ENCODE data around the gene SP2. TPM values are rescaled to one million over a fixed set of nuclear protein-coding genes. Genes with fewer than 3 reads are reported as not detected.

SP2 gene
- total RNA-seq, 2 experiments from 2014 or later, result 5.8 to 22.1 TPM

DNA sequence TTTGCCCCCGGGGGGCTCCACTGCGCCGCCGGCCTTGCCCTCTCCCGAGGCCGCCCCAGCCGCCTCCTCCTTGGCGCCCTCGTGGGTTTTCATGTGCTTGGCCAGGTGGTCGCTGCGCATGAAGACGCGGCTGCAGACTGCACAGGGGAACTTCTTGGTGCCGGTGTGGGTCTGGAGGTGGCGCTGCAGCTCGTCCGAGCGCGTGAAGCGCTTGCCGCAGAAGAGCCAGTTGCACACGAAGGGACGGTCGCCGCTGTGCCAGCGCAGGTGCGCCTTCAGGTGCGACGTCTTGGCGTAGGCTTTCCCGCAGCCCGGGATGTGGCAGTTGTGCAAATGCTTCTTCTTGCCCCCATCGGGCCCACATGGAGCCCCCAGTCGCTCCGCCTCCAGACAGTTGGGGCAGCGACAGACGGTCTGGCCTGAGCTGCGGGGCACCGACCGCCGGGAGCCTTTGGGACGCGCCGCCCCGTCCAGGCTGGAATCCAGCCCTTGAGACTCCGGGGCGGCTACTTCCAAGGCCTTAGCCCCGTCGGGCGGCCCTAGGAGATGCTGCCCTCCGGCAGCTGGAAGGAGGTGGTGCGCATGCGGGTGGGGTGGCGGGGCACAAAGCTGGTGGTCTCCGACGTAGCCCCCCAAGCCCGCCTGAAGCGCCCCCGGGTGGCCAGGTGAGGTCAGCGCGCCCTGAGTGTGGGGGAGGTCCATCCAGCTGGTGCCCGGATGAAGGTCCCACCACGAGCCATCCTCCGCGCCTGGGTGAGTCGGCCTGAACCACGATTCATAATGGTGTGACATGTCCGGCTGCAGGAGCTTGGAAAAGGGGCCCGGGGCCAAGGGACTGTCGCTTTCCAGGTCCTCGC is 48.5 kb upstream of the SP2 start:
- H3K9me3 ChIP-seq (ENCODE audit: low read length), result no peaks in the 10 kb centered on the region
- no peaks in the 10 kb centered on the region for H3K36me3 ChIP-seq (ENCODE audit: insufficient read depth, low read length)
- no peak overlapping the region for H3K4me3 ChIP-seq (ENCODE audit: low read depth, low read length, poor library complexity, severe bottlenecking)
- H3K4me1 ChIP-seq (ENCODE audit: insufficient read depth, low read length, poor library complexity, severe bottlenecking), result peaks cover 19% of the 10 kb centered on the region
- no peaks in the 10 kb centered on the region for H3K79me2 ChIP-seq (ENCODE audit: insufficient read depth, low read depth, low read length)
- H3K4me2 ChIP-seq (ENCODE audit: low read length), result no peak overlapping the region
- no peaks in the 10 kb centered on the region for H4K20me1 ChIP-seq (ENCODE audit: insufficient read depth, low read length)
- TF ChIP-seq CTCF (conservative IDR thresholded peaks at IDR 0.05; ENCODE audit: low read length) (peak; percentile 68), EZH2phosphoT487 (IDR thresholded peaks at IDR 0.05; ENCODE audit: borderline replicate concordance, low read depth, low read length) (no peak)
- no peak for DNase-seq (ENCODE audit: low spot score)
- no peak overlapping the region for H3K27ac ChIP-seq (ENCODE audit: low read depth, low read length, poor library complexity, severe bottlenecking)
- ChIA-PET CTCF (ENCODE audit: unreplicated experiment) (no interaction called here), POLR2A (no interaction called here)
- intact Hi-C loops (cut with micrococcal nuclease; ENCODE audit: unreplicated experiment), result no loop called here
- no peaks in the 10 kb centered on the region for H3K9me2 ChIP-seq (ENCODE audit: insufficient read depth, low read length)
- no peak overlapping the region for H2AFZ ChIP-seq (ENCODE audit: low read length)
- BruUV-seq (replicated peaks), result no TSS peak

- Histone ChIP-seq H3K9me3 (ENCODE audit: low read length) (no peaks in the 10 kb centered on the region), H3K4me2 (ENCODE audit: low read length) (no peak overlapping the region), H3K4me1 (ENCODE audit: insufficient read depth, low read length, poor library complexity, severe bottlenecking) (peaks cover 14% of the 10 kb centered on the region), H3K9me2 (ENCODE audit: insufficient read depth, low read length) (no peaks in the 10 kb centered on the region), H3K4me3 (ENCODE audit: low read depth, low read length, poor library complexity, severe bottlenecking) (no peak overlapping the region), H4K20me1 (ENCODE audit: insufficient read depth, low read length) (no peaks in the 10 kb centered on the region), H3K79me2 (ENCODE audit: insufficient read depth, low read depth, low read length) (no peaks in the 10 kb centered on the region), H3K27ac (ENCODE audit: low read depth, low read length, poor library complexity, severe bottlenecking) (no peak overlapping the region), H2AFZ (ENCODE audit: low read length) (no peak overlapping the region), H3K36me3 (ENCODE audit: insufficient read depth, low read length) (no peaks in the 10 kb centered on the region)
- CTCF ChIA-PET (ENCODE audit: unreplicated experiment), result no interaction called here
- intact Hi-C loops (cut with micrococcal nuclease; ENCODE audit: unreplicated experiment), result no loop called here
- BruUV-seq (replicated peaks), result no TSS peak
- no peak for DNase-seq (ENCODE audit: low spot score)
- TF ChIP-seq EZH2phosphoT487 (IDR thresholded peaks at IDR 0.05; ENCODE audit: borderline replicate concordance, low read depth, low read length), result no peak
- TF ChIP-seq CTCF (conservative IDR thresholded peaks at IDR 0.05; ENCODE audit: low read length), result no peak
- POLR2A ChIA-PET, result no interaction called here
These were observed 47.9 kb upstream of the SP2 start for GRCh38 chr17:47848198-47848513.

DNA sequence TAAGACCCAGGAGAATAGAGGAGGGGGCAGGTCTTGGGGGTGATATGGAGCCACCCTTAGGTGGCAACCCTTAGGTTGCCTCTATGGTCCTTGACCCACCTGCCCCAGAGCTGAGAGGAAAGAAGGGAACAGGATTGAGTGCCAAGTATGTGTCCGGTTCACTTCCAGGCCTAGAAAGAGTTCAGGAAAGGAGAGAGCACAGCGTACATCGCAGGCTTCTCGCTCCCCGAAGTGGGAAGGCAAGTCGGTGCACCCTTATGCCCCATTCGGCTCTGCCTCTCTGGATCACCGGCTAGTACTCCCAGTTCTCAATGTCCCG is 45.7 kb upstream of the SP2 start:
- Histone ChIP-seq H3K4me3 (ENCODE audit: low read depth, low read length, poor library complexity, severe bottlenecking) (no peak overlapping the region), H3K79me2 (ENCODE audit: insufficient read depth, low read depth, low read length) (no peaks in the 10 kb centered on the region), H3K9me3 (ENCODE audit: low read length) (no peaks in the 10 kb centered on the region), H3K9me2 (ENCODE audit: insufficient read depth, low read length) (no peaks in the 10 kb centered on the region), H3K4me2 (ENCODE audit: low read length) (no peak overlapping the region), H4K20me1 (ENCODE audit: insufficient read depth, low read length) (no peaks in the 10 kb centered on the region), H3K36me3 (ENCODE audit: insufficient read depth, low read length) (no peaks in the 10 kb centered on the region), H3K27ac (ENCODE audit: low read depth, low read length, poor library complexity, severe bottlenecking) (no peak overlapping the region), H3K4me1 (ENCODE audit: insufficient read depth, low read length, poor library complexity, severe bottlenecking) (no peaks in the 10 kb centered on the region), H2AFZ (ENCODE audit: low read length) (no peak overlapping the region)
- intact Hi-C loops (cut with micrococcal nuclease; ENCODE audit: unreplicated experiment), result no loop called here
- no TSS peak for BruUV-seq (replicated peaks)
- TF ChIP-seq CTCF (conservative IDR thresholded peaks at IDR 0.05; ENCODE audit: low read length) (no peak), EZH2phosphoT487 (IDR thresholded peaks at IDR 0.05; ENCODE audit: borderline replicate concordance, low read depth, low read length) (no peak)
- DNase-seq (ENCODE audit: low spot score), result no peak
- CTCF ChIA-PET (ENCODE audit: unreplicated experiment), result no interaction called here
- POLR2A ChIA-PET, result no interaction called here
